Progenitor cell of endocrine pancreas (in vitro differentiated cells): ENCODE results near the gene GLI2. TPM values are rescaled to one million over a fixed set of nuclear protein-coding genes. Genes with fewer than 3 reads are reported as not detected.

Experiments used
- DNase-seq: peaks from one replicate; pipeline ENCODE4 v3.0.0; 2021; ENCODE audit warnings: low spot score; ENCODE audit not compliant: unreplicated experiment
- H3K27ac Mint-ChIP-seq: 2 replicates; pipeline ENCODE4 v1.8.0; 2021; ENCODE audit warnings: mild to moderate bottlenecking, moderate library complexity, mixed read lengths
- H3K27me3 Mint-ChIP-seq: 2 replicates; pipeline ENCODE4 v1.8.0; 2021; ENCODE audit warnings: mixed read lengths
- H3K36me3 Mint-ChIP-seq: 2 replicates; pipeline ENCODE4 v1.8.0; 2022; ENCODE audit warnings: mixed read lengths; ENCODE audit not compliant: insufficient read depth
- H3K4me1 Mint-ChIP-seq: 2 replicates; pipeline ENCODE4 v1.8.0; 2021; ENCODE audit warnings: low read depth, mixed read lengths
- H3K4me3 Mint-ChIP-seq: 2 replicates; pipeline ENCODE4 v1.8.0; 2021; ENCODE audit warnings: low read depth, mild to moderate bottlenecking, moderate library complexity, mixed read lengths
- H3K9me3 Mint-ChIP-seq: 2 replicates; pipeline ENCODE4 v1.8.0; 2021; ENCODE audit warnings: low read depth, mixed read lengths
- total RNA-seq: library from RNA; stranded (reverse); gene quantifications from 2 replicates; pipeline ENCODE4 v1.2.1, GENCODE V29; 2021
- TF ChIP-seq, protein P1 (sequence below): fragments of 200-600 bp; sonication (generic); IDR thresholded peaks from one replicate; pipeline ENCODE4 v1.5.0; 2021; ENCODE audit warnings: antibody characterized with exemption, mild to moderate bottlenecking; ENCODE audit not compliant: unreplicated experiment

GLI2 gene
- total RNA-seq, 1 donor from 2014 or later: 2.3 TPM

DNA sequence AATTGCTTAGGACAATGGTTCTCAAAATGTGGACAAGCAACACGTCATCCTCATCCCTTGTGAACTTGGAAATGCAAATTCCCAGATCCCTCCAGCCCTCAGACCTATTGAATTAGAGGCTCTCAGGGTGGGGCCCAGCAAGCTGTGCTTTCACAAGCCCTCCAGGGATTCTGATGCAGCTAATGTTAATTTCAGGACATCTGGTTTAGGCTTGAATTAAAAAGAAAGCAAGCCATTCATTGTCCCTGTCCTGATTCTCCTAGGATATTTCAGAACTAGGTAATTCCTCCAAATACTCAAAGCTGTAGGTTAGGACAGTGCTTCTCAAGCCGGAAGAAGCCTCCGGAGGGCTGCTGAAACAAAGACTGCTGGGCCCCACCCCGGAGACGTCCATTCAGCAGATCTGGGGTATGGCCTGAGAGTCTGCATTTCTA is 26.0 kb upstream of the GLI2 start:
- H3K4me3 Mint-ChIP-seq: no peak overlapping the region
- no peak overlapping the region for H3K27ac Mint-ChIP-seq
- no peak for DNase-seq
- no peaks in the 10 kb centered on the region for H3K9me3 Mint-ChIP-seq
- TF ChIP-seq, protein P1, sequence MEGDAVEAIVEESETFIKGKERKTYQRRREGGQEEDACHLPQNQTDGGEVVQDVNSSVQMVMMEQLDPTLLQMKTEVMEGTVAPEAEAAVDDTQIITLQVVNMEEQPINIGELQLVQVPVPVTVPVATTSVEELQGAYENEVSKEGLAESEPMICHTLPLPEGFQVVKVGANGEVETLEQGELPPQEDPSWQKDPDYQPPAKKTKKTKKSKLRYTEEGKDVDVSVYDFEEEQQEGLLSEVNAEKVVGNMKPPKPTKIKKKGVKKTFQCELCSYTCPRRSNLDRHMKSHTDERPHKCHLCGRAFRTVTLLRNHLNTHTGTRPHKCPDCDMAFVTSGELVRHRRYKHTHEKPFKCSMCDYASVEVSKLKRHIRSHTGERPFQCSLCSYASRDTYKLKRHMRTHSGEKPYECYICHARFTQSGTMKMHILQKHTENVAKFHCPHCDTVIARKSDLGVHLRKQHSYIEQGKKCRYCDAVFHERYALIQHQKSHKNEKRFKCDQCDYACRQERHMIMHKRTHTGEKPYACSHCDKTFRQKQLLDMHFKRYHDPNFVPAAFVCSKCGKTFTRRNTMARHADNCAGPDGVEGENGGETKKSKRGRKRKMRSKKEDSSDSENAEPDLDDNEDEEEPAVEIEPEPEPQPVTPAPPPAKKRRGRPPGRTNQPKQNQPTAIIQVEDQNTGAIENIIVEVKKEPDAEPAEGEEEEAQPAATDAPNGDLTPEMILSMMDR: no peak
- H3K27me3 Mint-ChIP-seq: peaks cover 94% of the 10 kb centered on the region
- H3K36me3 Mint-ChIP-seq: no peaks in the 10 kb centered on the region
- H3K4me1 Mint-ChIP-seq: no peaks in the 10 kb centered on the region

DNA sequence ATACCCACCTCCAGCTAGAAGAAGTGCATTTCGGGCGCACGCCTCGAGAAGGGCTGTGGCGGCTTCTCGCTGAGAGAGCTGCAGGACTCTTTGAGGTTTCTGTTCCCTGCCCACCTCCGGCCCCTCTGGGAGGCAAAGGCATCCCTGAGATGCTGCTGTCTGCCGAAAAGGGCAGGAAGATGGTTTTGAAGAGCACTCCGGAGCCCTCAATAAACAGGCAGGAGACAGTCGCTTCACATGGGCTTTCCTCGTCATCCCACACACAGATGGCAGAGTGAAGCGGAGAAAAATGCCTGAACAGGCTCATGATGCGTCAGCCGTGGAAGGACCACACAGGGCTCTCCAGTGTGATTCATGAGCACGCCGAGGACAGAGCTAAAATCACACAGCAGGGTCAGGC is 25.4 kb upstream of the GLI2 start:
- no peaks in the 10 kb centered on the region for H3K4me1 Mint-ChIP-seq
- H3K4me3 Mint-ChIP-seq: no peak overlapping the region
- no peak overlapping the region for H3K27ac Mint-ChIP-seq
- peaks cover 96% of the 10 kb centered on the region for H3K27me3 Mint-ChIP-seq
- no peak for DNase-seq
- H3K9me3 Mint-ChIP-seq: no peaks in the 10 kb centered on the region
- TF ChIP-seq, protein P1: no peak
- H3K36me3 Mint-ChIP-seq: no peaks in the 10 kb centered on the region

DNA sequence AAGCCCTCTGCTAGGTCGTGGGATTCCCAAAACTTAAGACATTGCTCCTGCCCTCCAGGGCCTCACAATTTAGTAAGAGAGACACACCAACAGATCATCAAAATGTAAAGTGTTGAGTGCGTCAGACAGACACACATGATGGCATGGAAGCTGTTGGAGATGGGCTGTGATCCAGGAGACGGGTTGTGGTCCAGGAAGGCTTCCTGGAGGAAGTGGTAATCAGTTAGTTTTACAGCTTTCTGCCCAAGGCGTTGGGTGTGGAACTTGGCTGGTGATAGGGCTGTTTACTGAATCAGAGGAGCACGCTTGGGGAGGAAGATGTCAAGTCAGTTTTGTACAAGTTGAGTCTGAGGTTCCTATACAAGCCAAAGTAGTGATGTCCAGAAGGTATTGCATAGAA is 24.0 kb upstream of the GLI2 start:
- TF ChIP-seq, protein P1: no peak
- H3K27ac Mint-ChIP-seq: no peak overlapping the region
- H3K9me3 Mint-ChIP-seq: no peaks in the 10 kb centered on the region
- H3K27me3 Mint-ChIP-seq: peaks cover 91% of the 10 kb centered on the region
- H3K4me1 Mint-ChIP-seq: no peaks in the 10 kb centered on the region
- no peak for DNase-seq
- H3K36me3 Mint-ChIP-seq: no peaks in the 10 kb centered on the region
- H3K4me3 Mint-ChIP-seq: no peak overlapping the region

DNA sequence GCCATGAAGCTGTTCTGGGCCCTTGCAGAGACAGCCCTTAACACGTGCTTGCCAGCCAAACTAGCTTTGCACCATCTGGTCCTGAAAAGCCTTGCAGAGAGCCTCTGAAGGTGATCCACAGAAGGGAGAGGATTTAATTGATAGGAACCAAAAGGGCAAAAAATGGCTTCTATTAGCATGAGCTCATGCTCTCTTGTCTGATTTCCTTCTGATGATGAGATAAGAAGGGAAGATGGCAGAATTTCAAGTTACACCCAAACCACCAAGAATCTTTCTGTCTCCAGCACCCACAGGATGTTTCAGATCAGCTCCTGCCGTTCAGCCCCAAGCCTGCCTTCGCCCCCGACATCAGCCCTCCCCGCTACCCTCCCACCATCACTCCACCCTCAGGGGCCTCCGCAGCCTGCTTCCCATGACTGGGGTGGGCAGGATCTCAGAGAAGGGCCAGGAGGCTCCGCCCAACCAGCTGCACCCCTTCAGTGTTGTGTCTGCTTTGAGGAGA is 23.4 kb upstream of the GLI2 start:
- TF ChIP-seq, protein P1: no peak
- Mint-ChIP-seq H3K27ac (no peak overlapping the region), H3K9me3 (no peaks in the 10 kb centered on the region), H3K4me1 (no peaks in the 10 kb centered on the region), H3K4me3 (no peak overlapping the region), H3K27me3 (peaks cover 88% of the 10 kb centered on the region), H3K36me3 (no peaks in the 10 kb centered on the region)
- no peak for DNase-seq

DNA sequence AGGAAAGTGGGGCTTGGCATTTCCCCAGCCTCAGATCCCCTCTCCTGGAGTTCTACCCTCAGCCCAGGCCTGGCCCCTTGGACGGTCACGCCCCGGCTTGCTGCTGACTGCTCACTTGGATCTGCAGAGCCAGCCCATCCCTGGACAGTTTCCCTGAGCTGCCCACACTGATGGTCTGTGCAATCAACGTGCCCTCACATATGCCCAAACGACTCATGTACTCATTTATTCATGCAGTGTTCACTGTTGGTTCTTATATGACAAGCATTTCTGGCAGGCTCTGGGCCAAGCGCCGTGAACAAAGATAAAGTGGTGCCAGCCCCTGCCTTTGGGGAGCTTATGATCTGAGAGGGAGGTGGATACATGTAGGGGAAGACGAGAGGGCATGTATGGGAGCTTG is 20.3 kb upstream of the GLI2 start:
- Mint-ChIP-seq H3K27me3 (peaks cover 71% of the 10 kb centered on the region), H3K27ac (no peak overlapping the region), H3K36me3 (no peaks in the 10 kb centered on the region), H3K9me3 (no peaks in the 10 kb centered on the region), H3K4me3 (no peak overlapping the region), H3K4me1 (no peaks in the 10 kb centered on the region)
- TF ChIP-seq, protein P1: no peak
- no peak for DNase-seq
